Urothelium cell line (cell line): ENCODE results near the gene ACKR2.

Experiments used
- DNase-seq: peaks from one replicate; pipeline ENCODE4 v3.0.0; 2011; ENCODE audit warnings: low spot score, mixed read lengths
- FAIRE-seq: peaks from 2 replicates; lab custom pipeline; 2011; peaks lifted over from hg19 to GRCh38; lab: Jason Lieb, UNC

ACKR2 gene, protein sequence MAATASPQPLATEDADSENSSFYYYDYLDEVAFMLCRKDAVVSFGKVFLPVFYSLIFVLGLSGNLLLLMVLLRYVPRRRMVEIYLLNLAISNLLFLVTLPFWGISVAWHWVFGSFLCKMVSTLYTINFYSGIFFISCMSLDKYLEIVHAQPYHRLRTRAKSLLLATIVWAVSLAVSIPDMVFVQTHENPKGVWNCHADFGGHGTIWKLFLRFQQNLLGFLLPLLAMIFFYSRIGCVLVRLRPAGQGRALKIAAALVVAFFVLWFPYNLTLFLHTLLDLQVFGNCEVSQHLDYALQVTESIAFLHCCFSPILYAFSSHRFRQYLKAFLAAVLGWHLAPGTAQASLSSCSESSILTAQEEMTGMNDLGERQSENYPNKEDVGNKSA

DNA sequence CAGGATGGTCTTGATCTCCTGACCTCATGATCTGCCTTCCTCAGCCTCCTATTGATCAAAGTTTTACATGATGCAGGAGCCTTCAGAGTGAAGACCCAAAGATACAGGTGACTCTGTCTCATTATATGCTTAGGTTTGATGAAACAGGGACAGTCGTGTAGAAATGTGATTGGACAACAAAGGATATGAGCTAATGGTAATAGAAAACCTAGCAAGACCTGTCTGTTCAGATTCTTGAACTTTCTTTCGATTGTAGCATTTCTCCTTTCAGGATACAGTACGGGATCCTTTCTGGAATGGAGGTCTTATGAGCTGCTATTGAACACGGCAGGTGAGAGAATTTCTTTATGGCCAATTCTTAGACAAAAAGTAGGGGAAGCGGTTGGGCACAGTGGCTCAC, at the start of gene ACKR2:
TSS of gene ACKR2 (plus strand) at position 244 of the 400 bp plus-strand sequence. CDS start 55,058 bp downstream, outside the sequence.
- FAIRE-seq (no peak), DNase-seq (no peak)

DNA sequence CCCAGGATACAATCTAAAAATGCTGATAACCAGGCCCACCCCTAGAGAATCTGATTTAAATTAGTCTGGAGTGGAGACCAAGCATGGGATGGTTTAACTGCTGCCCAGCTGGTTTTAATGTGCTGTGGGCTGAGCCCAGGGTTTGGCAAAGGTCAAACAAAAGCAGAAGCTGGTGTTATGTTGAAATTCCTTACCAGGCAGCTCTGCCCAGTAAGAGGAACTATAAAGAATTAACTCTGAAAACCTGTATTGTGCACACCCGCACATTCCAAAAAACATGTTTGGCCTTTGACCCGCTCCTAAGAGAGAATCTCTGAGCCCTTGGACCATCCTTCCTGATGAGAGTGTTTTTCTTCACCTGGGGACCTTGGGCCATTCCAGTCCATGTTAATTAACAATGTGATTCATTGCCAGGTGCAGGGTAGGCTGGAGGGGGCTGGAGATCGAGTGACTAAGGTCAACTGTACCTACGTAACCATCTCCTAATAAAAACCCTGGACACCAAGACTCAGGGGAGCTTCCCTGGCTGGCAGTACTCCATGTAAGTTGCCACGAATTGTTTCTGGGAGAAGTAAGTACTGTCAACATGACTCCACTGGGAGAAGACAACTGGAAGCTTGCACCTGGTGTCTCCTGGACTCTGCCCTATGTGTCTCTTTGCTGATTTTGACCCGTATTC, 47.1 kb upstream of the ACKR2 start:
- DNase-seq (no peak), FAIRE-seq (no peak)

DNA sequence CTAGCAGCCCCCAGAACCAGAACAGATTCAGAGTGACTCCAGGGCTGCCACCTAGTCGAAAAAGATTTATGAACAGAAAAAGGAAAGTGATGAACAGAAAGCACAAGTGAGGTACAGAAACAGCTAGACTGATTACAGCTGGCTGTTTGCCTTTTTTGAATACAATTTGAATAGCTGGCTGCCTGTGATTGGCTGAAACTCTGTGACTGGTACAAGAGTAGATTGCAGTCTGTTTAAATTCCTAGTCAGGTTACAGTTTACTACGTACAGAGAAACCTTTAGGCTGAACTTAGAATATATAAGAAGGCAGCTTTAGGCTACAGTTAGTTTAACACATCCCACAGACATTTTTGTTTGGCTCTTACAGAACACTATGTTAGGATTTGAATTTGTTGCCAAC, 46.2 kb upstream of the ACKR2 start:
- DNase-seq (no peak), FAIRE-seq (no peak)

DNA sequence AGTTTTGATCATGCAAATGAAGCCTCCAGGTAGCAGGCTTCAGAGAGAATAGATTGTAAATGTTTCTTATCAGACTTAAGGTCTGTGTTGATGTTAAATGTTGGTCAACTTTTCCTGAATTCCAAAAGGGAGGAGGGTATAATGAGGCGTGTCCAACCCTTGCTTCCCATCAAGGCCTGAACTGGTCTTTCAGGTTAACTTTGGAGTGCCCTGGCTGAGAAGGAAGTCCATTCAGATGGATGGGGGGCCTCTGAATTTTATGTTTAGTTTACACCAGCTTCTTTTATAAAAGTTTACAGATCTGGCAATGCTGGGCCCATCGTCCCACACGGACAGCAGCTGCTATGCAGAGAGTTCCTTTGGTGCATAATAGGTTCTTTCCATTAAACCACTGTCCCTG, 45.1 kb upstream of the ACKR2 start:
- no peak for DNase-seq
- no peak for FAIRE-seq

DNA sequence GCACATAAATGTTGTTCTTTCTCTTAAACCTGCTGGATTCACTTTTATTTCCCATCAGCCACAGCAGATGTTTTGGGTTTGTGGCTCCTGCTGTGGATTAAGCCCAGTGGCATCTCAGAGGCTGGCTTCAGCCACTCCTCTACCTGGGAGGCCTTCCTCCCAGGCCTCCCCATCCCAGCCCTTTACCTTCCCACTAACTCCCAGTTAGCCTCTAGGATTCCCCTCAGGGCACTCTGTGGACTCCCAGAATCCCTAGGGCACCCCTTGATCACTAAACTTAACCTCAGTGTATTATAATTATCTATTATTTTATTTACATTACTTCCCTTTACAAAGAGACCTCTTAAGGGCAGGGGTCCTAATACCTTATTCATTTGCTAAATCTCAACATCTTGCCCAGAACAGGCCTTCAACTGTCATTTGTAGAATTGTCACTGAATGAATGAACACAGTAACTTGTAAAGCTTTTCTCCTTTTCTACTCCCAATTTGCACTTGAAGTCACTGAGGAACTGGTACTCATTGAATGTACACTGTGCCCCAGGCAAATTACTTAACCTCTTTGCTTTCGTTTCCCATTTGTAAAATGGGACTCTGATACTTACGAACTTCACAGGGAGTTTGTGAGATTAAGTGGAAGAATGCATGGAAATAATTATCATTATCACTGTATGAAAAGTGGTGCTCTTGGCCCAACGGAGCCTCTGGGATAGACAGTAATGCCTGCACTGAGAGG, 44.5 kb upstream of the ACKR2 start:
- DNase-seq = no peak
- no peak for FAIRE-seq

DNA sequence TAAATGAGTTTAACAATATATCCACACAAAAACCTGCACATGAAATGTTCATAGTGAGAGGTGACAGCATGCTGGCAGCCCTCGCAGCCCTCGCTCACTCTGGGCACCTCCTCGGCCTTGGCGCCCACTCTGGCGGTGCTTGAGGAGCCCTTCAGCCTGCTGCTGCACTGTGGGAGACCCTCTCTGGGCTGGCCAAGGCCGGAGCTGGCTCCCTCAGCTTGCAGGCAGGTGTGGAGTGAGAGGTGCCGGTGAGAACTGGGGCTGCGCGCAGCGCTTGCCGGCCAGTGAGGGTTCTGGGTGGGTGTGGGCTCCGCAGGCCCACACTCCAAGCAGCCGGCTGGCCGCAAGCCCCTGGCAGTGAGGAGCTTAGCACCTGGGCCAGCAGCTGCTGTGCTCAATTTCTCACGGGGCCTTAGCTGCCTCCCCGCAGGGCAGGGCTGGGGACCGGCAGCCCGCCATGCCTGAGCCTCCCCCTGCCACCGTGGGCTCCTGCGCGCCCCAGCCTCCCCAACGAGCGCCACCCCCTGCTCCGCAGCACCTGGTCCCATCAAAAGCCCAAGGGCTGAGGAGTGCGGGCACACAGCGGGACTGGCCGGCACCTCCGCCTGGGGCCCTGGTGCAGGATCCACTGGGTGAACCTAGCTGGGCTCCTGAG, 39.6 kb upstream of the ACKR2 start:
- DNase-seq (no peak), FAIRE-seq (no peak)

DNA sequence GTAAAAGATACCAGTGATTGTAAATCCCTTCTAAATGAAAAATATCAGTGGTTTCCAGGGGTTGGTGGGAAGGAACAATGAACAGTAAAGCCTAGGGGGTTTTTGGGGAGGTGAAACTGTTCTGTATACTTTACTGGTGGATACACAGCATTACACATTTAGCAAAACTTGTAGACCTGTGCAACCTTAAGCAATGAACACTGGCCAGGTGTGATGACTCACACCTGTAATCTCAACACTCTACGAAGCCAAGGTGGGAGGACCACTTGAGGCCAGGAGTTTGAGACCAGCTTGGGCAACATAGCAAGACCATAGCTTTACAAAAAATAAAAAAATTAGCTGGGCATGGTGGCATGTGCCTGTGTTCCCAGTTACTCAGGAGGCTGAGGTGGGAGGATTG, 38.0 kb upstream of the ACKR2 start:
- DNase-seq (no peak), FAIRE-seq (no peak)

DNA sequence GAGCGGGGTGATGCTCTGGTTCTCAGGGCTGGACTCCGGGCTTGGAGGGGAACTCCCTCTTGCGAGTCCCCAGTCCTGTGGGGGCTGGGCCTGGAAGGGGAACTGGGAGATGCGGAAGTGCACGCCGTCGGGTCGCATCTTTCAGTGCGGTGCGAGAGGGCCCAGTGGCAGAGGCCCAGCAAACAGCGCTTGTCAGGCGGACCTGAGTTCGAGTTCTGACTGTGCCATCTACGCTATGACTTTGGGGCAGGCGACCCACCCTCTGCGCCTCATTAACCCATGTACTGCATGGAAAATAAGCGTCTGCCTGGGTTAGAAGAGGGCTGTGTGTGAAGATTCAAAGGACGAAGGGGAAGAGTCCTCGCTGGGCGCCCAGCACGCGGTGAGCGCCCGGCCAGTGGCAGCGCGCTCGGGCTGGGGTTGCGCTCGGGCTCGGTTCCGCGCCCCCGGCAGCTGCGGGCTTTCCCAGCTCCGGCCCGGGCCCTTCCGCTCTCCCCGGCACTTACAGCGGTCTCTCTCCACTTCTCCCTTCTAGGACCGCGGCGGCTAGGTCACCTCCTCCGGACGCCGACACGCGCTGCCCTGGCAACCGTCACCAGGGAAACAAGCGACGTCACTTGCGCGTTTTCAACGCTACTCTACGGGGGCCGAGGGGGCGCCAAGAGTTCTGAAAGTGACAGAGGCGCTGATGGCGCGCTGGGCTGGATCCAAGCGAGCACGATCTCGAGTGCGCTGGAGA, 36.4 kb upstream of the ACKR2 start, which contains the start of gene CCDC13:
TSS of gene CCDC13 (minus strand) at position 584 of the 739 bp plus-strand sequence. CDS start 14,908 bp downstream, outside the sequence.
- peak; percentile 94 for DNase-seq
- FAIRE-seq = peak; percentile 81

DNA sequence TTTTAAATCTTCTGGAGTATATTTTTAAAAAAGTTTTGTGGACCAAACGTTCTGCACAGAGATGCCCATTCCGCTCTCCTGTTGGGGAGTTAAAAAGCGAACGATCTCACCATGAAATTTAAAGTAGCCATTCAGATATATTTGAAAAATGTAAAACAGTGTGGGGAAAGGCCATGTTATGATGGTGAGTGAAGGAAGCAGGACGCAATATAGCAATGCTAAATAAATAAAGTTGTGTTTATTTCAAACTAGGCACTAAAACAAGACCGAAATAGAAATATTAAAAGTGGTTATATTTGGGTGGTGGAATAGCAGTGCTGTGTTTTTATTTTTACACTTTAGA, 35.9 kb upstream of the ACKR2 start:
- DNase-seq = no peak
- no peak for FAIRE-seq

DNA sequence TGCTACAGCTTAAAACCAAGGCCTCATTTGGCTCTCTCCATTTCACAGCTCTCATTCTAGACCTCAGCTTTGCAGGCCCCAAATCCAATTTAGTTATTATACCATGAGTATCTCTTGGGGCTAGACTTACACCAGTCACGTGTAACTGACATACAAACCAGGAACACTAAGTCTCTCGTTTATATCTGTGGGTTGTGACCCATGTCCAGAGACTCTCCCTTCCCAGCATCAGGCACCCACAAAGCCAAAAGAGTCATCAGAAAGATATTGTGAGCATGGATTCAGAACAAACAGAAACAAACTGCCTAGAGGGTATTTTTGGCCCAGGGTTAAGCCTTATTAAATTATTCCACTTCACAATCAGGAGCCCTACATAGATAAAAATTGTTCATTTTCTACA, 30.6 kb upstream of the ACKR2 start:
- DNase-seq (no peak), FAIRE-seq (no peak)

DNA sequence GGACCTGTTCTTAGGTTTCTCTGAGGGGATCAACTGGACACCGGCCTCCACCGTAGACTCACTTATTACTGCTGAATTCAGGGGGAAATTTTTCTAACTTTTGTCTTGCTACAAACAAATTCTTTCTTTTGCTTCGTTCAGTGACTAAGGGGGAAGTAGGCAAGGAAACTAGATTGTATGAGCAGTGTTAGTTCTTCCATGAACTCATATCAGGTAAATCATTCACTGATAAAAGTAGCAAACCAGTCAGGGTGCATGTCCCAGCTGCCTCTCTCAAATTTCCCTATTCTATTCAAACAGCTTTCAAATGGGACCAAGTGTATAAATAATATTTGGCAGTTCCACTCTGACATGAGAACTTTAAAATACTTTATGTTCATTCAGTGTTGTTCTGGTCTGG, 28.8 kb upstream of the ACKR2 start:
- FAIRE-seq = no peak
- DNase-seq = no peak

DNA sequence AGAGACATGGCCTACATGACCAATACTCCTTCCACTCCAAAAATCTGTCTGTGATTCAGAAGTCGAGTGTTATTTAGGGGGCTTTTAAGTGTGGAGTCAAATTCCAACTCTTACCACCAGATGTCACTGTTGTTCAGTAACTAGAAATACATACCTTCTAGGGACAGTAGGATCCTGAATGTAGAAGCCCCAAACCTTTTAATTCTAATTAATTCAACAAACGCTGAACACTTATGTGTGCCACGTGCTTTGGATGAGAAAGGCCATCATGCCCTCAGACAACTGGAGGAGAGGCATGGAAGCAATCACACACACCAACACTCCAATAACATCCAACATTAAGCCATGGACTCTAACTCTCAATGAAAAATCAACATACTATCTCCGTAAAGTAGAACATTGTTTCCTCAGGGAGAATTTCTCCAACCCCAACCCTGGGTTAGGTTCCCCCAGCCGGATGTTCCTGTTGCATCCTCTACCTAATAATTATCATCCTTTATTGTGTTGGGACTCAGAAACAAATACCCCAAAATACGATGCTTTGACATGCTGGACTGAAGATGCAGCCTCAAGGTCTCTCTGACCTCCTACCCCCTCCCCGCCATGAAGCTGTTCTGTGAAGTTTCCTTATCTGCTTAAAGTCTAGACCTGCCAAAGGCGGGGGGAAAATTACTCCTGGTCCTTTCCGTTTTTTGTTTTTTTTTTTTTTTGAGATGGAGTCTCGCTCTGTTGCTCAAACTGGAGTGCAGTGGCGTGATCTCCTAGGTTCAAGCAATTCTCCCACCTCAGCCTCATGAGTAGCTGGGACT, 28.1 kb upstream of the ACKR2 start:
- peak; percentile 63 for DNase-seq

DNA sequence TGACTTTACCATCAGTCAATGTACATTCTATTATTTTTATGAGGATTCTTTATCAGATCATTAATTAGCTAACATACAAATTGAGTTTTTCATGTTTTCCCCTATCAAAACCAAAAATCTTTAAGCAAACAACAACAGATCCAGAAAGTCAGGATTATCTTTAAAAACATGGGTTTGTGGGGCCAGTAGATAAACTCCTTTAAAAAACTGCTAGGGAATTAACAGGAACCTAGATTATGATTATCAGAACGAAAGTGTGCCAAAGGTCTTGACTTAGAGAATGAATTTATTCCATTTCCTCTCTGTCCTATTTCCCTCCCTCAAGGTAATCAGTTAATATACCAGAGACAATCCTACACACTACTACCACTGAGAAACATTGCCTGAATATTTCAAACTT, 23.0 kb upstream of the ACKR2 start:
- FAIRE-seq (no peak), DNase-seq (no peak)

More for the DNA sequence above, 28.1 kb upstream of the ACKR2 start:
- no peak for FAIRE-seq

DNA sequence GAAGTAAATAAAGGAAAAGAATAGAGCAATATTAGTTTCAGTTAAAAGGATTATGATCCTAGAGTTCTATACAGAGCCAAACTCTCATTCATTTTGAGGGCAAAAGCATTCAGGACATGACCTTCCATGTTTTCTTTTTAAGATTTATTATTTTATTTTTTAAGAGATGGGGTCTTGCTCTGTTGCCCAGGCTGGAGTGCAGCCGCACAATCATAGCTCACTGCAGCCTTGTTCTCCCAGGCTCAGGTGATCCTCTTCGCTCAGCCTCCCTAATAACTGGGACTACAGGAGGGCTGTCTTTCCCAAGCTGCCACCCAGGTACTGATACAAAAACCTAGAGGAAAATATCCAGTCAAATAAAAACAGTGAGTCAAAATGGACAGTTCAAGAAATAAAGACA, 22.6 kb upstream of the ACKR2 start:
- DNase-seq = no peak
- no peak for FAIRE-seq

DNA sequence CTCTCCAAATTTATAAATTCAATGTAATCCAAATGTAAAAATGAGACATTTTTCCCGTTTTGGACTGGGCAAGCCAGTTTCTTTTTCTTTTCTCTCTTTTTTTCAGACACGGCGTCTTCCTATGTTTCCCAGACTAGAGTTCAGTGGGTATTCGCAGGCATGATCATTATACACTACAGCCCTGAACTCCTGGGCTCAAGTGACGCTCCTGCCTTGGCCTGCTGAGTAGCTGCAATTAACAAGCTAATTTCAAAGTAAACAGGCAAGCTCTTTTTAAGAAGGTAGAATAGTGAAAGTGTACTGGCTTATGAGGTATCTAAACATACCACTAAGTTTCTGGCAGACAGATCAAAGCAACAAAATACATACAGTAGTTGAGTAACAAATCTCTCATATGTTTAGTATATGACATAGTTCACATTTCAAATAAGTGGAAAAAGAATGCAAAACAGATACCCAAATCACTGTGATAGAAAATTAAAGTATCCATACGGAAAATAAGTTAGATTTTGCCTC, 18.5 kb upstream of the ACKR2 start:
- no peak for FAIRE-seq
- no peak for DNase-seq

DNA sequence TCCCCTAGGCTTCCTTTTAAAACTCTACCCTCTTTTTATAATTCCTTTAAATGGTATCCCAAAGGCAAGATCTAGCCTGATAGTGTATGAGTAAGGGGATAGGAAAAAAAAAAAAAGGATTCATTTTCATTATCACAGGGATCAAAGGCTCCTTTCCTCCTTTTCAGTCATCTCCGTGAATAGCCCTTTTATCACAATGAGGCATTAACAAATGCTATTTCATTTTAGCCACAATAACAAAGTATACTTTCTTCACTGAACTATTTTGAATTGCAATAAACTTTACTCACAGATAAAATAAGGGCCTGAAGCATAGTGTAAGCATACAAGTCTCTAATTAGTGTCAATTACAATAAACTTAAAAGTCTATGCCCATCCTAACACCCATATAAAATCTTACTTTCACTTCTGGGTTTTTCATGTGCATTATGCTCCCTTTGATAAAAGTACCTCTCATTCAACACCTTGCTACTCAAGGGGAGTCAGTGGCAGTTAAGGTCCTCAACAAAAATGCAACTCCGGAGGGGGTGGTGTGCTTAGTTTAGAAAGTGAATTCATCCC, 13.5 kb upstream of the ACKR2 start:
- FAIRE-seq = no peak
- no peak for DNase-seq

DNA sequence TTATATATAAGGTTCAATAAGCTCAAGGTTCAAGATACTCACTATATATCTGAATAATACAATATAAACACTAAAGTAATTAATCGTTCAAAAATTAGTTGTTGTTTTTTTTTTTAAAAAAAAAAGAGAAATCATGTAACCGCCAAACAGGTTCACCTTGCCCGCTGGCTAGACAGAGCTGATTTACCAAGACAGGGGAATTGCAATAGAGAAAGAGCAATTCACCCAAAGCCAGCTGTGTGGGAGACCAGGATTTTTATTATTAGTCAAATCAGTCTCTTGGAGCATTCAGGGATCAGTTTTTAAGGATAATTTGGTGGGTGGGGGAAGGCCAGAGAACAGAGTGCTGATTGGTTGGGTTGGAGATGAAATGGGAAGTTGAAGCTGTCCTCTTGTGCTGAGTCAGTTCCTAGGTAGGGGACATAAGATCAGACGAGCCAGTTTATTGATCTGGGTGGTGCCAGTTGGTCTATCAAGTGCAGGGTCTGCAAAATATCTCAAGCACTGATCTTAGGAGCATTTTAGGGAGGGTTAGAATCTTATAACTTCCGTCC, 12.8 kb upstream of the ACKR2 start:
- FAIRE-seq = no peak
- no peak for DNase-seq

DNA sequence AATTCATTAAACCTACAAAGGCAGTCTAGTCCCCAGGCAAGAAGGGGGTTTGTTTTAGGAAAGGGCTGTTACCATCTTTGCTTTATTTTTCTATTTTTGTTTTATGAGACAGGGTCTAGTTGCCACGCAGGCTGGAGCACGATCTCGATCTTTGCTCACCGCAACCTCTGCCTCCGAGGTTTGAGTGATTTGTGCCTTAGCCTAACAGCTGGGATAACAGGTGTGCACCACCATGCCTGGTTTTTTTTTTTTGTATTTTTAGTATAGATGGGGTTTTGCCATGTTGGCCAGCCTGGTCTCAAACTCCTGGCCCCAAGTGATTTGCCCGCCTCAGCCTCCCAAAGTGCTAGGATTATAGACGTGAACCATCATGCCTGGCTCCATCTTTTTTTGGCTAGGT, 9.9 kb upstream of the ACKR2 start:
- no peak for FAIRE-seq
- DNase-seq = no peak

DNA sequence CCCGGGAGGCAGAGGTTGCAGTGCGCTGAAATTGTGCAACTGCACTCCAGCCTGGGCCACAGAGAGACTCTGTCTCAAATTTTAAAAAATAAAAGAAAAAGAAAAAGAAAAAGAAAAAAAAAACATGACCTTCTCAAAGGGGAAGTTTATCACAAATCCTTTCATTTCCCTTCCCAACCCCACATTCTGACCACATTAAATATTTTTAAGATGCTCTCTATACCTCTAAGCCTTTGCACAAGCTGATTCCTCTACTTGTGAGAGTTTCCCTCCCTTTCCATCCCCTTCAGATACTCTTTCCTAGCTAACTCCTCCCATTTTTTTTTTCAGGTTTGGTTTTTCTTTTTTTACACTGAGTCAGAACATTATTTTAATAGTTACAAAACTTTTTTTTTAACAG, 9.0 kb upstream of the ACKR2 start:
- no peak for DNase-seq
- no peak for FAIRE-seq
